IPS DF 4.7 (cell line): ENCODE results near the gene EPS8L2.

ENCODE experiments used
- DNase-seq: peaks from one replicate; pipeline ENCODE4 v3.0.0-alpha.2; 2013; ENCODE audit warnings: low spot score; ENCODE audit errors: extremely low read depth

The EPS8L2 gene

DNA sequence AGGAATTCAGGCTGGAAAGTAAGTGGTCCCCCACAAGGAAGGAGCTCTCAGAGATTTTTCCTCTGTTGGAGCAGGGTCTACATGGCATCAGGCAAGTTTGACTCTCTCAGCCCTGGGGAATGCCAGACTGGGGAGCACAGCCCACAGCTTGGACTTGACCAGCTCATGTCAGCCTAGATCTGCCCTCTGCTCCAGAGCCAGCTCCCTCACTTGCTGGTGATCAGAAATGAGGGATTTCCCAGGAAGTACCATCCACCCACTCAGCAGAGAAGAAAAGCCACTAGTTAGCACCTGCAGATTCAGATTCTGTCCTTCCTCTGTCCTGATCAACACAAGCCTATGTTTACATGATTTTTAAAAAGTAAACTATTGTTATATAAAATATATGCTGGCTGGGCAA is 54.2 kb downstream of the EPS8L2 start:
- no peak for DNase-seq

DNA sequence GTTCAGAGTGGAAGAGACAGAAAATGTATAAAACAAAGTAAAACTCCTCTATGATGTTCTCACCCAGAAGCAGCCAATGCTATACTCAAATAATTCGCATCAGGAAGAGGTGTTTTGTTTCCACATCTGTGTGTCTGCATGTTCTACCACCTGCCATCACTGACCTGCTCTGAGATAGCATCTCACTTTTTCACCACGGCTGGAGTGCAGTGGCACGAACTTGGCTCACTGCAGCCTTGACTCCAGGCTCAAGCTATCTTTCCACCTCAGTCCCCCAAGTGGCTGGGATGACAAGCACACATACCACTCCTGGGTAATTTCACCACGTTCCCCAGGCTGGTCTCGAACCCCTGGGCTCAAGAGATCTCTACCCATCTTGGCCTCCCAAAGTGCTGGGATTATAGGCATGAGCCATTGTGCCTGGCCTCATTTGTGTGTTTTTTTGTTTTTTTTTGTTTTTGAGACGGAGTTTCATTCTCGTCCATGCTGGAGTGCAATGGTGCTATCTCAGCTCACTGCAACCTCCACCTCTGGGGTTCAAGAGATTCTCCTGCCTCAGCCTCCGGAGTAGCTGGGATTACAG is 55.6 kb downstream of the EPS8L2 start:
- DNase-seq, result no peak

DNA sequence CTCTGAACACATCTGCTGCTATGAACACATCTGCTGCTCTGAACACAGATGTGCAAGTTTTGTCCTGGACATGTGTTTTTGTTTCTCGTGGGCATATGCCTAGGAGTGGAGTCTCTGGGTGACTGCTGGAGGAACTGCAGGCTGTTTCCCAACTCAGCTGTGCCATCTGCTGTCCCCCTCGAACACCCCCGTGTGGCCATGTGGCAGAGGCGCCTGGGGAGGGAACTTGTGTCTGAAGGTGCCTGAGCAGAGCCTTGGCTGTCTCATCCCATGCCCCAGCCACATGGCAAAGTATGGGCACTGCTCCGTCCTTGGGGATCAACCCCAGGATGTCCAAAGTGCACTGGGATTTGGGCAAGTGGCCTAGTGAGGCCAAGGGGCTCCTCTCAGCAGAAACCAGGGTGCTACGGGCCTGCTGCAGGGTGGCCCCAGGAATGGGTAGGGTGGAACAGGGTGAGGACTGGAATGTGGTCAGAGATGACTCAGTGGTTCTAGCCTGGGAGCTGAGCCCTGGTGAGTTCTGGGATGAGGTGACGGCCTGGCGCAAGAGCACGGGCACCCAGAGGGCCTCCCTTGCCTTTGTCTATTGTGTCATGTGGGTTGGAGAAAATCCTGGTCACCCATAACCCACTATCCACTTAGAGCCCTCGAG is 56.5 kb downstream of the EPS8L2 start:
- no peak for DNase-seq

DNA sequence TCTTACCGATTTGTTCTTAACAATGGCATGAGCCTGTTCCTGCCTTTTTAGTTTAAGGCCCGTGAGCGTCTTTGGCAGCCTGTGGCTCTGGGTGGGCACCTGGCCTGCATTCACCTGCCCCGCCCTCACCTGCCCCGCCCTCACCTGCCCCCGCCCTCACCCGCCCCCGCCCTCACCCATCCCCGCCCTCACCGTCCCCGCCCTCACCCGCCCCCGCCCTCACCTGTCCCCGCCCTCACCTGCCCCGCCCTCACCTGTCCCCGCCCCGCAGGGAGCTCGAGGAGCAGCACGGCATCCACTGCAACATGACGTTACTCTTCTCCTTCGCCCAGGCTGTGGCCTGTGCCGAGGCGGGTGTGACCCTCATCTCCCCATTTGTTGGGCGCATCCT is 57.0 kb downstream of the EPS8L2 start:
- DNase-seq, result no peak

DNA sequence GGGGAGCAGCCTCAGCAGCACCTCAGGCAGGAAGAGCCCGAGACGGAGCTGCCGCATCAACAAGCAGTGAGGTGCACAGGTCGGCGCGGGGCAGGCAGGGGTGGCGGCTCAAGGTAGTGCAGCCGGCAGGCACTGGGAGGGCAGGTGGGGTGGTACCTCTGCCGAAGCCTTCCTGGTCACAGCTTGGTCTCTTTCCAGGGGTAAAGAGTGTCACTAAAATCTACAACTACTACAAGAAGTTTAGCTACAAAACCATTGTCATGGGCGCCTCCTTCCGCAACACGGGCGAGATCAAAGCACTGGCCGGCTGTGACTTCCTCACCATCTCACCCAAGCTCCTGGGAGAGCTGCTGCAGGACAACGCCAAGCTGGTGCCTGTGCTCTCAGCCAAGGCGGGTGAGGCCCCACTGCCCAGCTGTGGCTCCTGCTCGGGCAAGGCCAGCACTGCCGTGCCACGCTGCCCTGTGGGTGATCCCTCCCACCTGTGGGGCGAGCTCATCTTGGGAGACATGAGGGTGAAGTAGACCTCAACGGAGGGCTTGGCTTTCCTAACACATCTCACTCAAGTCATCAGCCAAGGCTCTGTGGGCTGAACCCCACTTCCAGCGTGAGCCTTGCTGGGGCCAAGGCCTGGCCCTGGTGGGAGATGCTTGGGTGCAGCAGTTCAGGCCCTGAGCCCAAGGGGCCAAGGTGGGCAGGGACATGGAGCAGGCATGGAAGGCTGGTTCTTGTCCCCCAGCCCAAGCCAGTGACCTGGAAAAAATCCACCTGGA is 57.7 kb downstream of the EPS8L2 start:
- DNase-seq, result no peak

DNA sequence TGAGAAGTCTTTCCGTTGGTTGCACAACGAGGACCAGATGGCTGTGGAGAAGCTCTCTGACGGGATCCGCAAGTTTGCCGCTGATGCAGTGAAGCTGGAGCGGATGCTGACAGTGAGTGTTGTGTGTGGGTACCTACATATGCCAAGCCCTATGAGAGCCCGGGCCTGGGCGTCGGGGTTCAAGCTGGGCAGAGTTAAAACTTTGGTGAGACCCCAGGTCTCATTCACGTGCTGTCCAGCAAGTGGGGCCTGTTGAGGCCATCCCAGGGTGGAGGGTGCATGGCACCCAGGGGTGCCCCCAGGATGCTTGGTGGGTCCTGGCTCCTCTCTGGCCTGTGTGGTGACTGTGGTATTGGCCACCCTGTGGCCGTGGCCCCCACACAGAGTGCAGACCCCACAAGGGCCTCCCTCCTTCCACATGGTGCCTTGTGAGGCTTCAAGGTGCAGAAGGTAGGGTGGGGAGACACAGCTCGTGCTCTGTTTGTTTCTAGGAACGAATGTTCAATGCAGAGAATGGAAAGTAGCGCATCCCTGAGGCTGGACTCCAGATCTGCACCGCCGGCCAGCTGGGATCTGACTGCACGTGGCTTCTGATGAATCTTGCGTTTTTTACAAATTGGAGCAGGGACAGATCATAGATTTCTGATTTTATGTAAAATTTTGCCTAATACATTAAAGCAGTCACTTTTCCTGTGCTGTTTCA is 58.4 kb downstream of the EPS8L2 start:
- no peak for DNase-seq

DNA sequence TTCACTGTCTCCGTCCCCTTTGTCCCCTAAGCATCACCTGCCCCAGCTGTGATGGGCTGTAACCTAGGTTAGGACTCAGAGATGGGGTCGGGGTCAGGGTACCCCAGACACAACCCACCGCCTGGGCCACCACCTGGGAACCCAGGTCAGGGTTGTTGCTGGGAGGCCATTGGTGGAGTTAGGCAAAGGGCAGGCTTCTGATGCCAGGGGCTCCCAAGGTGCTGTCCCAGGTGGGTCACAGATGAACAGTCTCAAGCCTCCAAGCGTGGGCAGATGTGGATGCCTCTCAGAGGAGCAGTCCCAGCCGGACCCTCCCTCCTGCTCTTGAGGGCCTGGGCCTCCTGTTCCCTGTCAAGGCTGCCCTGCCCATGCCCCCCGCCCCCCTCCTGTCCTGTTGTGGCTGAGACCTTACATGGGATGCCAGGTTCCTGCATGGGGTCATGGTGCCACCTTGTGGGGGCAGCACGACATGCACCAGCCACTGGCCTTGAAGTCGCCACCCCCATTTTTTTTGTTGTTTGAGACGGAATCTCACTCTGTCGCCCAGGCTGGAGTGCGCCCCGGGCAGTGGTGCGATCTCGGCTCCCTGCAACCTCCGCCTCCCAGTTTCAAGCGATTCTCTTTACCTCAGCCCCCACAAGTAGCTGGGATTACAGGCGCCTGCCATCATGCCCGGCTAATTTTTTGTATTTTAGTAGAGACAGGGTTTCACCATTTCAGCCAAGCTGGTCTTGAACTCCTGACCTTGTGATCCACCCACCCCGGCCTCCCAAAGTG is 59.2 kb downstream of the EPS8L2 start:
- no peak for DNase-seq

DNA sequence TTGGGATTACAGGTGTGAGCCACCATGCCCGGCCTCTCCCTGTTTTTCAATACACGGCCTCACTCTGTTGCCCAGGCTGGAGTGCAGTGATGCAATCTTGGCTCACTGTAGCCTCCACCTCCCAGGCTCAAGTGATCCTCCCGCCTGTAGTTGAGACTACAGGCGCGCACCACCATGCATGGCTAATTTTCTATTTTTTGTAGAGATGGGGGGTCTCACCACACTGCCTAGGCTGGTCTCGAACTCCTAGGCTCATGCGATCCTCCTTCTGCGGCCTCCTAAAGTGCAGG is 59.7 kb downstream of the EPS8L2 start:
- DNase-seq, result no peak

DNA sequence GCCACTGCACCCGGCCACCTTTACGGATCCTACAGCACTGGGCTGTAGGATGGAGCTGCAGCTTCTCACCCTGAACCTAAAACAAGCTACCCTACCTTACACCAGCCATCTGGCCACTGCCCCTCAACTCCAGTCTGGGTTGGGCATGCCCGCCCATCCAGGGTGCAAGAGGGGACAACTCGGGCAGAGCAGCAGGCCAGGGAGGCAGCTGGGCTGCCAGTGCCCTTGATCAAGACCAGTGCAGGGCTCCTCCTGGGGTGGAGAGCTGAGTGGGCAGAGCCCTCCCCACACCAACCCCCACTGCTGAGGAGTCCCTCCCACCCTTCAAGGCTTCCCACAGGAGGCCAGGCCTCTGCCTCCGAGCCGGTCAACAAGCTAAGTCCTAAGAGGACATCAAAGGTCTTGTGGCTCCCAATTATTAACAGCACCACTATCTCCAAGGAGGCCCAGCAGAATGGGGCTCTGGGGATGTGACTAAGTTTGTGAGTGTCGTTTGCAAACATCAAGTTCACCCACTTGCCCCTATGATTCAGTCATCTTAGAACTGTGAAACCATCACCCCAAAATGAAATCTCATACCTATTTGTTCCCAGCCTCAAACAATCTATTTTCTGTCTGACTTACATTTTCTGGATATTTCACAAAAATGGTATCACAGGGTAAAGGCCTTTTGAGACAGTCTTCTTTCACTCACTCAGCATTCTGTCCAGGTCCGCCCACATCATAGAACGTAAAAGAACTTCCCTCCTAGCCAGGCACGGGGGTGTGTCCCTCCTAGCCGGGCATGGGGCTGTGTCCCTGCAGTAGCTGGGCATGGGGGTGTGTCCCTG is 60.3 kb downstream of the EPS8L2 start:
- DNase-seq, result no peak

DNA sequence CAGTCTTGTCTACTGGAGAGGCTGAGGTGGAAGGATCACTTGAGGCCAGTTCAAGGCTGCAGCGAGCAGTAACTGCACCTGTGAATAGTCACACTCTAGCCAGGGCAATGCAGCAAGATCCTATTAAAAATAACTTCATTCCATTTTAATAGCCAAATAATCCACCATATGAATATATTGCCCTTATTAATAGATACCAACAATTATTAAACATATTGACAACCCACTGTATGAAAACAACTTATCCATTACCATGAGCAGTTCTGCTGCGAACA is 60.8 kb downstream of the EPS8L2 start:
- DNase-seq, result no peak

DNA sequence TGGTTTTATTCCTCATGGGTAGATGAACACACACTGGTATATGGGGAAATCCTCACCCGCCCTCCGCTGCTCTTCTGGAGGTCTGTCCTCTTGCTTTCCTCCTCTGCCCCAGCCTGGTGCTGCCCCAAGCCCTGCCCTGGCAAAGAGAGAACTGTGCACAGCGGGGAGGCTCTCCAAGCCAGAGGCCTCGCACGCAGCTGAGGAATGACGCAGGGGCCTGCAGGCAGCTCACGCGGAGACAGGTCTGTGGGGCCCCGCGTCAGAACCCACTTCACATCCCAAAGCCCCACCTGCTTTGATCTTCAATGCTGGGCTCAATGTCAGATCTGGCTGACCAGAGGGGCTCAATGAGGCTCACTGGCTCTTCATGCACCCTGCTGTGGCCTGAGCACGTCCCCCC is 61.2 kb downstream of the EPS8L2 start:
- no peak for DNase-seq

DNA sequence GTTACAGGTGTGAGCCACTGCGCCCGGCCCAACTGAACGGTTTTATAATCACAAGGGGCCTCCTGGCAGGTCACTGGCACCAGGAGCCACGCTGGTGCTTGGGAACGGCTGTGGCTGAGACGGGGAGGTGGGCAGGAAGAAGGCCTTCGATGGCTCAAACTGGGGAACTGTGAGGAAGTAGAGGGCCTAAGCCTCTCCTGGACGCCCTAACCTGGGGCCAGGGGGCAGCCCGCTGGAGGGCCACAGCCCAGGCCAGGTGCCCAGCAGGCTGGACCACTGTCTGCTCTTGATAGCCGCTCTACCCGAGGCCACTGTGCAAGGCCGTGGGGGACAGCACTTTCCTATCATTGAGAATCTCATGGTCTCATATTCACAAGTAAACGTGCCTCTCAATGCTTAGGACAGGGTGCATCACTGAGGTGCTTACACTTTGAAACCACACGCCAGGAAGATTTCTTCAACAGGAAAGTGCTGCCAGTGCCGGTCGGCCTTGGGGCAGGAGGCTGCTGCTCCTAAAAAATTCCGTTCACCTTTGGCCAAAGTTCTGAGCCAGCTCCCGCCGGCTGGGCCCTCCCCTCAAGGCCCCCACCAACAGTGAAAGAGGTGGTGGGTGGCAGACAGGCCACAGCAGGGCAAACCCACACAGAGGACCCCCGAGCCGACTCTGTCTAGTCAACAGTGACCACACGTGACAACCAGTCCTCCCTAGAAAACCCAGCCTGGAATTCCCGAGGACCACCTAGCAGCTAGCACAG is 64.0 kb downstream of the EPS8L2 start:
- DNase-seq, result no peak

DNA sequence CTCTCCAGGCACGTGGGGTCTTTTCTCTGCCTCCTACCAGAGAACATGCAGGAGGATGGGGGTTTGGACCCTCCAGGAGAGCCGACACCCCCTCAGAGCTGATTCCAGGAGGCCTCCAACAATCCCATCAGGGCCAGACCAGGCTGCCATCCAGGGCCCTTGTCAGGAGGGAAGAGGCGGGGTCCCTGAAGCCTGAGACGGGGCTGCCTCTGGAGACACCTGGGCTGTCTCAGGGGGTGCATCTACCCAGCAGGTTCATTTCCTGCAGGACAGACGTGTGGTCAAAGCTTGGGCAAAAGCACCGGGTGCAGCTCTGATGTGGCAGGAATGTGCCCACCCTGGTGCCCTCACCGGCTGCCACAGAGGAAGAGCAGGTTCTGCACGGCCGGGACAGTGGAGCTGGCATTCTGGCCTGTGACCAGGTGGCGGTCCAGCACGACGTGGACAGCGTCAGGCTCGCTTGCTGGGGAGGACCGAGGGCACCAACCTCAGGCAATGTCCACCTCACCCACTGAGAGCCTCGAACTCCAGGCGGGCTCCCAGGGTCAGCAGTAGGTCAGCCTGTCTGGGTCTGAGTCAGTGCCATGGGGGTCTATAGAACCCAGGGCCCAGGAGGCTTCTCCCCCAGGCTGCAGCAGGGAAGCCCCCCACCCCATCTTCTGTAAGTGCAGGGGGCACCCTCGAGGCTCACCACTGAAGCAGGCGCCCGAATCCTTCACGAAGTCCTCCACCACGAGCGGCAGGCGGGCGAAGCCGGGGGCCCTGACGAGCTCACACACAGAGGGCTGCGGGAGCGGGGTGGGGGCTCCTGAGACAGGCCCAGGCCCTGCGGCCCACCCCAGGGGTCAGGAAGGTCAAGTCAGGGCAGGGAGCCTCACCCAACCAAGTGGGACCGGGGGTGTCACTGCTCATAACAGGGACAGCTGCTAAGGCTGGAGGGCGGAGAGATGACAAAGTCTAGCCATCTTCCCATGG is 64.9 kb downstream of the EPS8L2 start:
- DNase-seq, result no peak

DNA sequence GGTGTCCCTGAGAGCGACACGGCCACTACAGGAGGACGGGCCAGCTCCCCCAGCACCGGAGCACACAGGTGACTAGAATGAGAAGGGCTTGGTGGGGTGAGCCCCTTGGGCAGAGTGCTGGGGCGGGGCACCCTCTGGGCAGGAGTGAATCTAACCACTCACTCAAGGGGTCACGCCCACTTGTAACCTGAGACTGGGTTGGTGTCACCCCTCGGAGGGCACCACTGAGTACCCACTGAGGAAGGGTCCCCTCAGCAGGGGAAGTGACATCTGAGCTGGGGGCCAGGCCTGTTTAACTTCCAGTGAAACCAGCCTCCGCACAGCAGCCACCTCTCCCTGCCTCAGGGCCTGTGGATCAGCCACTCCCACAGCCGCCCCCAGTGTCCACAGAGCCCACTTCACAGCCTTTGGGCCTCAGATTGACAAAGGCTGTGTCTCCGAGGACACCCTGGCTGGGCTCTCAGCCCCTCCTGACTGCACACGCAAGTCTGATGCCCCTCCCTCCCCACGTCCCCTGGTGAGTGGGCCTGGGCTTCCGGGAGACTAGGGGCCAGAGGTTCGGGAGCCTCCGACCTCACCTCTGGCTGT is 65.7 kb downstream of the EPS8L2 start:
- DNase-seq, result no peak

DNA sequence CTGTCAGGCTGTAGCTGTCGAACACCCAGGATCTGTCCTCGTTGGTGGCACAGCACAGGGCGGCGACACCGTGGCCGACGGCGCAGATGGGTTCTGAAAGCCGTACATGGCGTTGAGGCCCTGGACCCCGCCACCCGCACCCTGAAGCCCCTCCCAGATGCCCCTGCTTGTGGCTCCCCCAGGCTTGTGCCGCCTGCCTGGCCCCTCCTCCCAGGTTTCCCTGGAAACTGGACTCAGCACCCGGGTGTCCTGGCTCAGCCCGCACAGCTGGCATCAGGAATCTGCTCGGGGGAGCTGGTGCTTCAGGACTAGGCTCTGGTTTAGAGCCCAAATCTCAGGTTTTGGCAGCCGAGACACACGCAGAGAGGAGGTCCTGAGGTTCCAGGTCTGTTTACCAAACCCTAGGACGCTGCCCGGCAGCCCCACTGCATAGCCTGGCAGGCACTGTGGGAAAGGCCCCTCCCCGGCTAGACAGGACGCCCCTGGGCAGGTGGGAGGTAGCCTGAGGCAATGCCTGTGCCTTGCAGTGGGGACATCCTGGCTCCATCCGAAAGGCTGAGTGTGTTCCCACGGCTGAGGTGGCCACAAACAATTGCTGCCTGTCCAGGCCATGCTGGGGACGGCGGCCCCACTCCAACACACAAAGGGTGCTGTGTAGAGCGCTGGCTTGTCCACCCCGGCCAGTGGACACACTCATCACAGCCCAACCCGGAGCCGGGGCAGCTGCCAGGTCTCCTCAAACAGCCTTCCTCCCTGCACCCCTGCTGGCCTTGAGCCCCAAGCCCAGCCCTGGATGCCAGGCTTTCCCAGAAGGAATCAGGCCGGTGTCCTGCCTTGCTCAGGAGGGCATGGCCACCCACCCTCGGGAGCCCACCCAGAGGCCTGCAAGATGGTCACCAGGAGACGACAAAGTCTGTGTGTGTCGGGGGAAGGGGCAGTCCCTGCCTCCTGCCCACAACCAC is 66.7 kb downstream of the EPS8L2 start:
- DNase-seq, result no peak

DNA sequence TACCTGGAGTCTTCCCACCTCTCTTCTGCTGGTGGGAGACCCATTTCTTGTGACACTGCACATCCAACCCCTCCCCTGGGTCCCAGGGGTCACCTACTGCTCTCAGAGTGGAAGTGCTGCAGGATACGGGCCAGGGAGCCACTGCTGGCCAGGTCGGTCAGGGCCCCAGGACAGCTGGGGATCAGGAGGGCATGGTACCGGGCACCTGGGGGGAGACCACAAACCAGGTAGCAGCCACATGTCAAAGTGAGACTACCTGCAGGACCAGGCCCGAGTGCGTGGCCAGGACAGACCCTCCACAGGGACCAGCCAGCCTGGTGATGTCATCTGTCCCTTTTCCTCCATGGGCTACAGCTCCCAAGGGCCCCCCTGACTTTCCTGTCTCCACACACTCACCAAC is 67.4 kb downstream of the EPS8L2 start:
- DNase-seq, result no peak

DNA sequence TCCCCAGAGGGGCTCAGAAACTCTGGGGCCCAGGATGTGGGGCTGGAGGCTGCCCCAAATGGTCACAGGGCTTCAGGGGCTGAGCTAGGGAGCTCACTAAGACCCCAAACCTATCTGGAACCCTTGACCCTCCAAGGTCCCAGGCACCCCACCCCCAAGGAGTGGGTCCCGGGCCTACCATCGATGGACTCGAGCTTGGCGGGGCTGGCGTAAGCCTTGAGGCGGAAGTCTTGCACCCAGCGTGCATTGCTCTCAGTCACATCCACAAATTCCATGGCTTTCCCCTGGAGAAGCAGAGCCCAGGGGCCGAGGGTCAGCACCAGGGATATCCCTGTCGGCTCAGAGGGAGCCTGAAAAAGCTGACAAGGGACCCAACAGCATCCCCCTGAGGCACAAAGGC is 67.8 kb downstream of the EPS8L2 start:
- no peak for DNase-seq
